Trophoblast cell (in vitro differentiated cells and primary cell): ENCODE data around the gene GLOD5.

Experiments
- DNase-seq, 2 donors: peaks; one replicate each; pipeline ENCODE4 v3.0.0-alpha.2; 2016
- H2AFZ ChIP-seq: 2 replicates; pipeline ENCODE4 v1.6.1; 2013; ENCODE audit warnings: low read length, moderate library complexity, mild to moderate bottlenecking; ENCODE audit not compliant: insufficient read depth, poor library complexity
- H2AK5ac ChIP-seq: 2 replicates; pipeline ENCODE4 v1.6.1; 2013; ENCODE audit warnings: mild to moderate bottlenecking, low read length
- H2BK120ac ChIP-seq: 2 replicates; pipeline ENCODE4 v1.6.1; 2013; ENCODE audit warnings: low read length, mild to moderate bottlenecking, moderate library complexity; ENCODE audit not compliant: insufficient read depth, poor library complexity
- H2BK12ac ChIP-seq: 2 replicates; pipeline ENCODE4 v1.6.1; 2013; ENCODE audit warnings: mild to moderate bottlenecking, low read length, moderate library complexity
- H2BK5ac ChIP-seq: 2 replicates; pipeline ENCODE4 v1.6.1; 2013; ENCODE audit warnings: low read length, low read depth, moderate library complexity, mild to moderate bottlenecking; ENCODE audit not compliant: poor library complexity
- H3K14ac ChIP-seq: 2 replicates; pipeline ENCODE4 v1.6.1; 2013; ENCODE audit warnings: mild to moderate bottlenecking, low read length
- H3K18ac ChIP-seq: 2 replicates; pipeline ENCODE4 v1.6.1; 2013; ENCODE audit warnings: mild to moderate bottlenecking, low read length
- H3K23ac ChIP-seq: 2 replicates; pipeline ENCODE4 v1.6.1; 2013; ENCODE audit warnings: low read length
- H3K27ac ChIP-seq: 2 replicates; pipeline ENCODE4 v1.5.1; 2013; ENCODE audit warnings: low read depth, mild to moderate bottlenecking, inconsistent platforms, low read length, moderate library complexity
- H3K27me3 ChIP-seq: 2 replicates; pipeline ENCODE4 v1.6.1; 2013; ENCODE audit warnings: inconsistent platforms, mild to moderate bottlenecking, low read length, moderate library complexity; ENCODE audit not compliant: insufficient read depth
- H3K36me3 ChIP-seq, 2 experiments: 1 replicate in 1 of 2; 2 replicates in 1 of 2; pipeline ENCODE4 v1.6.1; 2013; ENCODE audit warnings: low read length in 2 of 2, mild to moderate bottlenecking in 2 of 2, moderate library complexity in 1 of 2; ENCODE audit not compliant: insufficient read depth in 2 of 2, control insufficient read depth in 1 of 2
- H3K4ac ChIP-seq: 2 replicates; pipeline ENCODE4 v1.6.1; 2013; ENCODE audit warnings: low read depth, mild to moderate bottlenecking, low read length, moderate library complexity
- H3K4me1 ChIP-seq, 2 experiments: 1 replicate in 1 of 2; 2 replicates in 1 of 2; pipeline ENCODE4 v1.6.1; 2013; ENCODE audit warnings: low read length in 2 of 2, mild to moderate bottlenecking in 2 of 2, moderate library complexity in 1 of 2; ENCODE audit not compliant: insufficient read depth in 2 of 2, control insufficient read depth in 1 of 2
- H3K4me2 ChIP-seq: 2 replicates; pipeline ENCODE4 v1.6.1; 2013; ENCODE audit warnings: inconsistent platforms, mild to moderate bottlenecking, low read length, moderate library complexity
- H3K4me3 ChIP-seq: 2 replicates; pipeline ENCODE4 v1.5.1; 2013; ENCODE audit warnings: mild to moderate bottlenecking, low read depth, low read length, inconsistent platforms
- H3K79me1 ChIP-seq: one replicate; pipeline ENCODE4 v1.6.1; 2013; ENCODE audit warnings: low read length
- H3K79me2 ChIP-seq: 2 replicates; pipeline ENCODE4 v1.6.1; 2013; ENCODE audit warnings: low read length, mild to moderate bottlenecking; ENCODE audit not compliant: control insufficient read depth, insufficient read depth, poor library complexity
- H3K9ac ChIP-seq: 2 replicates; pipeline ENCODE4 v1.6.1; 2013; ENCODE audit warnings: mild to moderate bottlenecking, low read length
- H3K9me3 ChIP-seq: 2 replicates; pipeline ENCODE4 v1.6.1; 2013; ENCODE audit warnings: low read depth, mild to moderate bottlenecking, control low read depth, inconsistent platforms, low read length; ENCODE audit not compliant: insufficient read depth
- H4K12ac ChIP-seq: 2 replicates; pipeline ENCODE4 v1.6.1; 2013; ENCODE audit warnings: low read depth, mild to moderate bottlenecking, low read length, moderate library complexity
- H4K8ac ChIP-seq: 2 replicates; pipeline ENCODE4 v1.6.1; 2013; ENCODE audit warnings: low read depth, mild to moderate bottlenecking, low read length, moderate library complexity
- H4K91ac ChIP-seq: one replicate; pipeline ENCODE4 v1.6.1; 2013; ENCODE audit warnings: low read depth, mild to moderate bottlenecking, low read length, moderate library complexity
- WGBS: extraction: QIAGEN DNeasy Blood & Tissue Kit; methylation state at CpG from one replicate; pipeline ENCODE4 v1.1.7; 2013; ENCODE audit warnings: missing lambda C conversion rate; ENCODE audit not compliant: insufficient read length, insufficient coverage; ENCODE audit errors: extremely low coverage; 5-methylcytosine and 5-hydroxymethylcytosine counted together

The GLOD5 gene

GRCh38 chrX:48721916-48722315, 39.6 kb upstream of the GLOD5 start:
- no peaks in the 10 kb centered on the region for H3K79me1 ChIP-seq
- no peak overlapping the region for H4K8ac ChIP-seq
- H3K4ac ChIP-seq, result no peak overlapping the region
- H3K4me3 ChIP-seq, result no peak overlapping the region
- H3K4me2 ChIP-seq, result no peak overlapping the region
- H3K9me3 ChIP-seq, result no peaks in the 10 kb centered on the region
- no peak overlapping the region for H2BK120ac ChIP-seq
- H2AFZ ChIP-seq, result no peak overlapping the region
- no peaks in the 10 kb centered on the region for H3K27me3 ChIP-seq
- H3K18ac ChIP-seq, result no peak overlapping the region
- no peak overlapping the region for H2AK5ac ChIP-seq
- H3K14ac ChIP-seq, result no peak overlapping the region
- no peak overlapping the region for H3K23ac ChIP-seq
- no peak for DNase-seq
- no peak overlapping the region for H3K27ac ChIP-seq
- H3K36me3 ChIP-seq, result no peaks in the 10 kb centered on the region
- H2BK5ac ChIP-seq, result no peak overlapping the region
- no peak overlapping the region for H4K91ac ChIP-seq
- no peak overlapping the region for H4K12ac ChIP-seq
- no peaks in the 10 kb centered on the region for H3K4me1 ChIP-seq
- no peaks in the 10 kb centered on the region for H3K79me2 ChIP-seq
- H3K9ac ChIP-seq, result no peak overlapping the region
- H2BK12ac ChIP-seq, result no peak overlapping the region

GRCh38 chrX:48726596-48726995, 35.0 kb upstream of the GLOD5 start:
- Histone ChIP-seq H2BK120ac (no peak overlapping the region), H4K8ac (no peak overlapping the region), H3K36me3 (no peaks in the 10 kb centered on the region), H3K9me3 (no peaks in the 10 kb centered on the region), H3K27ac (no peak overlapping the region), H3K18ac (no peak overlapping the region), H3K23ac (no peak overlapping the region), H3K4me2 (no peak overlapping the region), H3K14ac (no peak overlapping the region), H3K79me1 (no peaks in the 10 kb centered on the region), H2AFZ (no peak overlapping the region), H3K4me3 (no peak overlapping the region), H3K4ac (no peak overlapping the region), H3K4me1 (no peaks in the 10 kb centered on the region), H3K79me2 (no peaks in the 10 kb centered on the region), H3K27me3 (no peaks in the 10 kb centered on the region), H2BK5ac (no peak overlapping the region), H2BK12ac (no peak overlapping the region), H4K12ac (no peak overlapping the region), H4K91ac (no peak overlapping the region), H2AK5ac (no peak overlapping the region), H3K9ac (no peak overlapping the region)
- DNase-seq, result no peak
- WGBS, result no CpG with 5 or more reads among the region's 2 CpGs

DNA sequence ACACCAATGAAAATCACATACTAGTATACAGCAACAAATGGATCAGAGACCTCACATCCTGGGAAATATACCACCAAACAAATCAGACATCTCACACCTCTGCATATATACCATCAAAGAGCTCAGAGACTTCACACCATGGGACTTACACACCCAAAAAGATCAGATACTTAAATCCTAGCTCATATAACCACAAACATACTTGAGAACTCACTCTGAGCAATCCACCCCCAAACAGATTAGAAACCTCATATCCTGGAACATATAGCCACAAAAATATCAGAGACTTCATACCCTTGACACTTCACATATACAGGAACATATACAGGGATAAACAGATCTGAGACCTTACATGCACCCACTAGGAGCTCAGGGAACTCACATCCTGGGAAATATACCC, 32.9 kb upstream of the GLOD5 start:
- Histone ChIP-seq H3K27ac (no peak overlapping the region), H3K27me3 (no peaks in the 10 kb centered on the region), H3K18ac (no peak overlapping the region), H3K14ac (no peak overlapping the region), H3K79me2 (no peaks in the 10 kb centered on the region), H2AFZ (no peak overlapping the region), H4K91ac (no peak overlapping the region), H3K79me1 (no peaks in the 10 kb centered on the region), H2BK5ac (no peak overlapping the region), H4K8ac (no peak overlapping the region), H3K9ac (no peak overlapping the region), H3K4me2 (no peak overlapping the region), H3K36me3 (no peaks in the 10 kb centered on the region), H3K4ac (no peak overlapping the region), H3K23ac (no peak overlapping the region), H2AK5ac (no peak overlapping the region), H2BK12ac (no peak overlapping the region), H2BK120ac (no peak overlapping the region), H4K12ac (no peak overlapping the region), H3K4me1 (no peaks in the 10 kb centered on the region), H3K9me3 (no peaks in the 10 kb centered on the region), H3K4me3 (no peak overlapping the region)
- DNase-seq, result no peak

- Histone ChIP-seq H4K91ac (peak overlapping the region; percentile 55), H2AK5ac (peak overlapping the region; percentile 79), H3K79me2 (peaks cover 3% of the 10 kb centered on the region), H2BK5ac (no peak overlapping the region), H3K4ac (no peak overlapping the region), H3K18ac (peak overlapping the region; percentile 59), H4K12ac (peak overlapping the region; percentile 91), H3K27ac (no peak overlapping the region), H2BK12ac (peak overlapping the region; percentile 22), H3K79me1 (peaks cover 10% of the 10 kb centered on the region), H4K8ac (peak overlapping the region; percentile 92), H3K4me2 (no peak overlapping the region), H3K36me3 (no peaks in the 10 kb centered on the region), H3K23ac (no peak overlapping the region), H3K4me1 (peaks cover 5 to 6% of the 10 kb centered on the region in 2 experiments), H2BK120ac (peak overlapping the region; percentile 7), H3K9me3 (no peaks in the 10 kb centered on the region), H3K4me3 (no peak overlapping the region), H3K9ac (no peak overlapping the region), H3K27me3 (no peaks in the 10 kb centered on the region), H3K14ac (no peak overlapping the region), H2AFZ (peak overlapping the region; percentile 96)
- WGBS, result no CpG with 5 or more reads among the region's 1 CpG
- no peak for DNase-seq
Observed at GRCh38 chrX:48736303-48736702, 25.2 kb upstream of the GLOD5 start.

DNA sequence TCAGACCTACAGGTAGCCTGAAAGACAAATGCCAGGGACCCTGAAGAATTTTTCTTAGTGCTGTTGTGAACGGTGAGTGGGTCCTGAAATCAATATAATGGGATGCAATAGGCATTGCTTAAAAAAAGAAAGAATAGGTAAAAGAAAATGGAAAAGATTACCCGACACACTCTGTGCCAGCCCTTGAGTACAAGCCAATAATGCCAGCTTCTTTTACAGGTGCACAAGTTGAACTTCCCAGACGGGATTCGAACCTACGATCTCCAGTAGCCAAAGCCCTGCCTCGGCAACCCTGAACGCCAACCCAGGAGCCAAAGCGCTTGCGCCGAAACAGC, 24.7 kb upstream of the GLOD5 start:
- Histone ChIP-seq H3K27me3 (no peaks in the 10 kb centered on the region), H2BK5ac (no peak overlapping the region), H3K36me3 (no peaks in the 10 kb centered on the region), H3K14ac (peak overlapping the region; percentile 30), H2BK12ac (no peak overlapping the region), H3K9ac (no peak overlapping the region), H3K9me3 (no peaks in the 10 kb centered on the region), H3K27ac (no peak overlapping the region), H4K91ac (peak overlapping the region; percentile 55), H2AFZ (peak overlapping the region; percentile 96), H3K79me2 (peaks cover 3% of the 10 kb centered on the region), H3K4me3 (no peak overlapping the region), H3K23ac (no peak overlapping the region), H3K79me1 (peaks cover 10% of the 10 kb centered on the region), H4K12ac (peak overlapping the region; percentile 91), H3K4me1 (peaks cover 5 to 6% of the 10 kb centered on the region in 2 experiments), H3K18ac (peak overlapping the region; percentile 59), H2AK5ac (no peak overlapping the region), H2BK120ac (no peak overlapping the region), H3K4ac (no peak overlapping the region), H4K8ac (peak overlapping the region; percentile 92), H3K4me2 (peak overlapping the region; percentile 45)
- DNase-seq, result no peak
- WGBS, result no CpG with 5 or more reads among the region's 10 CpGs
